ENCODE measurements around the gene GLUL.
A peak's percentile ranks its signal among the peaks of the same experiment; 100 is the strongest.

The GLUL gene

DNA sequence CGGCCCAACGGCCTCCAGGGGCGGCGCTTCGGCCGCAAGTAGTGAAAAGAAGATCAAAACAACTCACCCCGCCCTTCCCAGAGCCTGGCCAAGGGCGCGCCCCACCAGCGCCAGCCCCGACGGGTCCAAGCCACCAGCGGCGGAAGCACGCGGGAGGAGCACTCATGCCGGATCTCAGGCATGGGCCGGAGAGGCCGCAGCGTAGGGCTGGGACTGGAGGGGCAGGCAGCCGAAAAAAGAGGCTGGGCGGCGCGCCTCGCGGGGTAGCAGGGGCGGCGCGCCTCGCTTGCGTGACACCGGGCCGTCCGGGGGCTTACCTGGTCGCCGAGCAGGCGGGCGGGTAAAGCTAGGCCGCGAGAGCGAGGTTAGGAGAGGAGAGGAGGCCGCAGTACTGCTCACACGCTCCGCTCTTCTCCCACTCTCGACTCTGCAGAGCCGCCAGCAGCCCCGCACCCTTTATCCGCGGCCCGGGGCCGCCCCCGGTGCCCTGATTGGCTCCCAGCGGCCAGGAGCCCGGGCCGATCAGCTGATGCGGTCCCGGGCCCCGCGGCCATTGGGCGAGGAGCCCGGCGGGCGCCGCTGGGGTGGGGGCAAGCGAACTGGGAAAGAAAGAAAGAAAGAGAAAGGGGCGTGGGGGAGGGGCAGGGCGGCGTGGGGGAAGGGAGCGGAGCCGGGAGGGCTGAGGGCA is at the start of gene GLUL:
GLUL (minus strand) TSS at position 429 of the 688 bp plus-strand sequence. CDS start 3,053 bp downstream, outside the sequence.
- Histone ChIP-seq H3K27me3 (replicated peaks; ENCODE audit: control insufficient read depth, insufficient read depth, low read length) (no peaks in the 10 kb centered on the region), H3K36me3 (ENCODE audit: control insufficient read depth, insufficient read depth, low read length) (peaks cover 4% of the 10 kb centered on the region), H3K4me3 (replicated peaks; ENCODE audit: low read depth, low read length) (peak within 1 kb of the TSS; percentile 57)
- DNase-seq (ENCODE audit: extremely low read depth, insufficient read length), result peak; percentile 94
- TF ChIP-seq, protein P1, sequence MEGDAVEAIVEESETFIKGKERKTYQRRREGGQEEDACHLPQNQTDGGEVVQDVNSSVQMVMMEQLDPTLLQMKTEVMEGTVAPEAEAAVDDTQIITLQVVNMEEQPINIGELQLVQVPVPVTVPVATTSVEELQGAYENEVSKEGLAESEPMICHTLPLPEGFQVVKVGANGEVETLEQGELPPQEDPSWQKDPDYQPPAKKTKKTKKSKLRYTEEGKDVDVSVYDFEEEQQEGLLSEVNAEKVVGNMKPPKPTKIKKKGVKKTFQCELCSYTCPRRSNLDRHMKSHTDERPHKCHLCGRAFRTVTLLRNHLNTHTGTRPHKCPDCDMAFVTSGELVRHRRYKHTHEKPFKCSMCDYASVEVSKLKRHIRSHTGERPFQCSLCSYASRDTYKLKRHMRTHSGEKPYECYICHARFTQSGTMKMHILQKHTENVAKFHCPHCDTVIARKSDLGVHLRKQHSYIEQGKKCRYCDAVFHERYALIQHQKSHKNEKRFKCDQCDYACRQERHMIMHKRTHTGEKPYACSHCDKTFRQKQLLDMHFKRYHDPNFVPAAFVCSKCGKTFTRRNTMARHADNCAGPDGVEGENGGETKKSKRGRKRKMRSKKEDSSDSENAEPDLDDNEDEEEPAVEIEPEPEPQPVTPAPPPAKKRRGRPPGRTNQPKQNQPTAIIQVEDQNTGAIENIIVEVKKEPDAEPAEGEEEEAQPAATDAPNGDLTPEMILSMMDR (IDR thresholded peaks at IDR 0.05; ENCODE audit: insufficient read depth, low read length, poor library complexity, severe bottlenecking), result no peak

DNA sequence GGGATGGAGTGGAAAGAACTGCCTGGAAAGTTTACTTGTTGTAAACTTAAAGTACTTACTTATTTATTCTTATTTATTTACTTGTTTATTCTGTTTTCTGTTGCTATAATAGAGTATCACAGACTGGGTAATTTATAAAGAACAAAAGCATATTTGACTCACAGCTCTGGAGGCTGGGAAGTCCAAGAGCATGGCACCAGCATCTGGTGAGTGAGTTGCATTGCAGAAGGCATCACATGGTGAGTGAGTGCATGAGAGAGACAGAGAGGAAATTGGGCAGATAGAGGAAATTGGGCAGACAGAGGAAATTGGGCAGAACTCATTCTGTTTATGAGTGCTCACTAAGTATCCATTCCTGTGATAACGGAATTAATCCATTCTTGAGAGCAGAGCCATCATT is 46.7 kb upstream of the GLUL start:
- no peak overlapping the region for H3K4me3 ChIP-seq (replicated peaks; ENCODE audit: low read depth, low read length)
- DNase-seq (ENCODE audit: extremely low read depth, insufficient read length), result no peak
- H3K27me3 ChIP-seq (replicated peaks; ENCODE audit: control insufficient read depth, insufficient read depth, low read length), result no peaks in the 10 kb centered on the region
- TF ChIP-seq, protein P1 (IDR thresholded peaks at IDR 0.05; ENCODE audit: insufficient read depth, low read length, poor library complexity, severe bottlenecking), result no peak
- H3K36me3 ChIP-seq (ENCODE audit: control insufficient read depth, insufficient read depth, low read length), result no peaks in the 10 kb centered on the region

DNA sequence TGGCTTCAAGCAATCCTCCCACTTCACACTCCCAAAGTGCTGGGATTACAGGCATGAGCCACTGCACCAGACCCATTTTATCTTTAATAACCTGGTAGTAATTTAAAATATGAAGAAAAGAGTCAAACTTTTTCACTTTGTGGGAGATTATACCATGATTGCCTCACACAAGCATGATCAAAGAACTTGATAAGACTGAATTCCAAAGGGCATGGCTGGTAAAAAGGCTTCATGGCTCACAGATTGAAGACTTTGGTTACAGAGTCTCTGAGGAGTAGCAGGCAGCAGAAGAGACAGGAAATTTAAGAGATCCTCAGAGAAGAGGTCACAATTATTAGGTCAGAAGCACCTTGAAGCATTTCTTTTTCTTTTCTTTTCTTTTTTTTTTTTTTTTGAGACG is 42.0 kb upstream of the GLUL start:
- TF ChIP-seq, protein P1 (IDR thresholded peaks at IDR 0.05; ENCODE audit: insufficient read depth, low read length, poor library complexity, severe bottlenecking), result no peak
- Histone ChIP-seq H3K27me3 (replicated peaks; ENCODE audit: control insufficient read depth, insufficient read depth, low read length) (no peaks in the 10 kb centered on the region), H3K4me3 (replicated peaks; ENCODE audit: low read depth, low read length) (no peak overlapping the region), H3K36me3 (ENCODE audit: control insufficient read depth, insufficient read depth, low read length) (no peaks in the 10 kb centered on the region)
- DNase-seq (ENCODE audit: extremely low read depth, insufficient read length), result no peak

DNA sequence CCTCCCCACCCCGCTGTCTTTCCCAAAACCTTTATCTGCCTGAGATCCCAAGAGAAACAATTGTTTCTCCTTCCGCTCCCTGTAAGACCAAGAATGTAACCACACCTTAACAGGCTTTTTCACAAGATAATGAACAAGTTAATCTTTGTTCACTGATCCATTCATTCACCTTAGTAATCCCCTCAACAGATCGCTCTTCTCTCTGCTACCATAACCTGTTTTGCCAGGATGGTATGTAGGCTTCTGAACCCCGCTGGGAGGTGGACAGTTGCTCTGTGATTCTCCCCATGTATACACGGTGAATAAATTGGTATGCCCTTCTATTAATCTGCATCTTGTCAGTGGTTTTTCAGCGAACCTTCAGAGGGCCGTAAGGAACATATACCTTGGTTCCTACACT is 39.7 kb upstream of the GLUL start:
- no peaks in the 10 kb centered on the region for H3K27me3 ChIP-seq (replicated peaks; ENCODE audit: control insufficient read depth, insufficient read depth, low read length)
- TF ChIP-seq, protein P1 (IDR thresholded peaks at IDR 0.05; ENCODE audit: insufficient read depth, low read length, poor library complexity, severe bottlenecking), result no peak
- DNase-seq (ENCODE audit: extremely low read depth, insufficient read length), result no peak
- H3K36me3 ChIP-seq (ENCODE audit: control insufficient read depth, insufficient read depth, low read length), result no peaks in the 10 kb centered on the region
- H3K4me3 ChIP-seq (replicated peaks; ENCODE audit: low read depth, low read length), result no peak overlapping the region

DNA sequence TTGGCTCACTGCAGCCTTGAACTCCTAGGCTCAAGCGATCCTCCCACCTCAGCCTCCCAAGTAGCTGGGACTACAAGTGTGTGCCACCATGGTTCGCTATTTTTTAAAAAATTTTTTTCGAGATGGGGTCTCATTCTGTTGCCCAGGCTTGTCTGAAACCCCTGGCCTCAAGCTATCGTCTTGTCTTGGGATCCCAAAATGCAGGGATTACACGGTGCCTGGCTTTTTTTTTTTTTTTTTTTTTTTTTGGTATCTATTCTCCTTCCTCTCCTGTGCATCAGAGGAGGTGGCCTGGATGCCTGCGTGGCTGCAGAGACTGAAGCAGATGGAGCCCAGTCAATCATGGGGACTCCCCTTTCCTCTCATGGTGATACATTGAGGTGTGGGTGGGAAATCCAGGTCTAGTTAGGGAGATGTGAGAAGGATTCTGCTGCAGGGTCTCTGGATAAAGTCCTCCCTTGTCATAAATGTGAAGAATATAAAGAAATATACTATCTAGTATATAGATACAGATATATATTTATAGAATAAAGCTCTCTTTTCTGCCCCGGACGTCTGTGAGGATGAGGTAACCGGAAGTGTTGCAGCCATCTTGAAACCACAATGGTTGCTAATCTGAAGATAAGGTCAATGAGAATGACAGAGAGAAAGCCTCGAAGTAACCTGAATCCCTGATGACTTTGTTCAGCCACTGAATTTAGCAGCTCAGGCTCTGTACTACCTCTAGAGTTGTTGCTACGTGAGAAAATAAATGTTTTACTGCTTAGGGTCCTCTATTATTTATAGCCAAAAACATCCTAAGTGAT is 38.9 kb upstream of the GLUL start:
- H3K36me3 ChIP-seq (ENCODE audit: control insufficient read depth, insufficient read depth, low read length), result no peaks in the 10 kb centered on the region
- no peak overlapping the region for H3K4me3 ChIP-seq (replicated peaks; ENCODE audit: low read depth, low read length)
- no peaks in the 10 kb centered on the region for H3K27me3 ChIP-seq (replicated peaks; ENCODE audit: control insufficient read depth, insufficient read depth, low read length)
- TF ChIP-seq, protein P1 (IDR thresholded peaks at IDR 0.05; ENCODE audit: insufficient read depth, low read length, poor library complexity, severe bottlenecking), result no peak
- peak; percentile 46 for DNase-seq (ENCODE audit: extremely low read depth, insufficient read length)

Data from GM06990 (cell line).